ENCODE results near the gene SNTA1.
"Not testable (repeated sequence)": the region's sequence is repeated elsewhere in the genome, so short reads cannot be mapped to it uniquely, and the experiment has no call there.

The SNTA1 gene

DNA sequence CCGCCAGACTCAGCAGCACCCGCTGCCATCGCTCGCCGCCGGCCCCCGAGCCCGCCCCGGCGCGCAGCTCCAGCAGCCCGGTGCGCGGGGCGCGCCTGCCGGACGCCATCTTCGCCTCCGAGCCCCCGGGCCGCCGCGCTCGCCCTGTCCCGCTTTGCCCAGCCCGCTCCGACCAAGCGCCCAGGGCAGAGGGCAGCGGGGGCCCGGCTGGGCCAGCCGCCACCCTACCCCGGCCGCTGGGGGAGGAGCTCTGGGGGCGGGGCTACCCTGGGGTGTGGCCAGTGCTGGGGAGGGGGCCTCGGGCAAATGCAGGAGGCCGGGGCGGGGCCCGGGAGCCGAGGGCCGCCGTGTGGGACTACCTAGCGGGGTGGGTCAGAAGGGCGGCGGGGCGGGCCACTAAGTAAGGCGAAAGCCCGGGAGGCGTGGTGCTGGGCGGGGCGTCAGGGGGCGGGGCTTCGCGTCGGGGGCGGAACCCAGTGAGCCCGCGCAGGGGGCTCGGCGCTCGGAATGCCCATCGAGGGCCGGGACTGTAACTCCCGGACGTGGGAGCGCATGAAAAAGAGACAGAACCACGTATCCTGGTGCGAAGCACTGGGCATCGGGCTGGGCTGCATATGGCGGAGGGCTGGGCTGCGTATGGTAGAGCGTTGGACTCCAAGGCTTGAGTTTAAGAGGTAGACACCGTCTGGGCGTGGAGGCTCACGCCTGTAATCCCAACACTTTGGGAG lies at the start of gene SNTA1:
TSS of gene SNTA1 (minus strand) at position 252 of the 728 bp plus-strand sequence. CDS start at position 109, 143 bp downstream.
- DNase-seq (ENCODE audit: low read depth in 2 of 2) = peak; percentile 78 to 84

GRCh38 chr20:33490934-33491656 lies 47.5 kb upstream of the SNTA1 start:
- DNase-seq (ENCODE audit: low read depth in 2 of 2) = no peak

DNA sequence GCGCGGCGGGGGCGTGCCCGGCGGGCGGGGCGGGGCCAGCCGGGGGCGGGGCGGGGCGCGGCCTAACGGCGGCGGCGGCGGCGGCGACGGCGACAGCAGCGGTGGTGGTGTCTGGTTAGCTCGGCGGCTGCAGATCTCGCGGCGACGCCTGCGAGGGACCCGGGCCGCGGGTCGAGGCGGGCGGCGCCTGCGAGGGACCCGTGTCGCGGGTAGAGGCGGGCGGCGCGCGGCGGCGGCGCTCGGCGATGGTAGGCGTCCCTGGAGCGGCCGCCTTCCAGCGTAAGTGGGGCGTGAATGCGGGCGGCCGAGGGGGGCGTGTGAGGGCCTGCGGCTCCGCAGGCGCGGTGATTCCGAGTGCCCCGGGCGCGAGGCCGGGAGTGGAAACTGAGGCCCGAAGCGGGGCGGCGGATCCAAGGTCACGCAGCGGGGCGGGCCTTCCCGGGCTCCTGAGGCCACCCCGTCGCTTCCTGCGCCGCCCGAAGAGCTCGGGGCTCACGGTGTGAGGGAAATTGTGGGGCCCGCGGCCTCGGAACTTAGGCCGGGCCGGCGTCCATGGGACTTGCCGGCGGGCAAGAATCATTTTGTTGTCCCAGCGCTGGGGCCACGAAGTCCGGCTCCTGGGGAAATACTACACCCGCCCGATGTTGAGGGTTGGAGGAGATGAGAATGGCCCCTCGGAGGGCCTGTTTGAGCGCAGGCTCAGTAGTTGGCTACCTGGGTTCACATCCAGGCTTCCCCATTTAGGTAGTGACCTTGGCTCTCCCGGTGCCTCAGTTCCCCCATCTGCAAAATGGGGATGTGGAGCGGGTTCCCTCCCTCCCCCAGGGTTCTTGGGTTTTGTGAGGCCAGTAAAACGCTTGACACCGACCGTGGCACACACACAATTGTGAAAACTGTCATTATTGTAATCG lies 46.7 kb upstream of the SNTA1 start, which contains the start of gene CBFA2T2:
TSS of gene CBFA2T2 (plus strand) at position 74 of the 911 bp plus-strand sequence. CDS start at position 246, 172 bp downstream.
- no peak for DNase-seq (ENCODE audit: low read depth in 2 of 2)

DNA sequence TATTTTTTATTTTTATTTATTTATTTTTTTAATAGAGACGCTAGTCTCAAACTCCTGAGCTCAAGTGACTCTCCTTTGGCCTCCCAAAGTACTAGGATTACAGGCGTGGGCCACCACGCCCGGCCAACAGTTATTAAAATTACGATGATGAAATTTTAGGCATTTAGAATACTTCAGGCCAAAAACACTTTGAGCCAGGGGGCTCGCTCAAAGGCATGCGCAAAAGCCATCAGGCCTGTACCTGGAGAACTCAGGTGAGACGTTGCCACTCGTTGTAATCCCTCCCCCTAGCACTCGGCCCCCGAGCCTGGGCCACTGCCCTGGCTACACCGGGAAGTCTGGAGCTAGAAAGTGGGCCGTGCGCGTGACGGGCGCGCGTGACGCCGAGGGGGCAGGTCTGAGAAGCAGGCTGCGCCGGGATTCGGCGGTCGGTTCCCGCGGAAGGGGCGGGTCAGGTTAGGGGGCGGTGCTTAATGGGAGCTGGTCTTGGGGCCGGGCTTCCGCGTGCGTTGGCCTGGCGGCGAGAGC lies 46.0 kb upstream of the SNTA1 start:
- DNase-seq (ENCODE audit: low read depth in 2 of 2) = peak; percentile 97 to 98

DNA sequence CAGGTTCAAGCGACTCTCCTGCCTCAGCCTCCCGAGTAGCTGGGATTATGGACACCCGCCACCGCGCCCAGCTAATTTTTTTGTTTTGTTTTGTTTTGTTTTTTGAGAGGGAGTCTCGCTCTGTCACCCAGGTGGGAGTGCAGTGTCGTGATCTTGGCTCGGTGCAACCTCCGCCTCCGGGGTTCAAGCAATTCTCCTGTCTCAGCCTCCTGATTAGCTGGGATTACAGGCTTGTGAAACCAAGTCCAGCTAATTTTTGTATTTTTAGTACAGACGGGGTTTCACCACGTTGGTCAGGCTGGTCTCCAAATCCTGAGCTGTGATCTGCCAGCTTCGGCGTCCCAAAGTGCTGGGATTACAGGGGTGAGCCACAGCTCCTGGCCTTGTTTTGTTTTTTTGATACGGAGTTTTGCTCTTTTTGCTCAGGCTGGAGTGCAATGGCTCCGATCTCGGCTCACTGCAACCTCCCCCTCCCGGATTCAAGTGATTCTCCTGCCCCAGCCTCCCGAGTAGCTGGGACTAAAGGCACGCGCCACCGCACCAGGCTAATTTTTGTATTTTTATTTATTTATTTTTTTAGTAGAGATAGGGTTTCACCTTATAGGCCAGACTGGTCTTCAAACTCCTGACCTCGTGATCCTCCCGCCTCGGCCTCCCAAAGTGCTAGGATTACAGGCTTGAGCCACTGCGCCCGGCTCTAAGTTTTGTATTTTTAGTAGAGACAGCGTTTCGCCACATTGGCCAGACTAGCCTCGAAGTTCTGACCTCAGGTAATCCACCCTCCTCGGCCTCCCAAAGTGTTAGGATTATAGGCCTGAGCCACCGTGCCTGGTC lies 45.3 kb upstream of the SNTA1 start:
- DNase-seq (ENCODE audit: low read depth in 2 of 2) = not testable (repeated sequence)

GRCh38 chr20:33488201-33488600 lies 44.6 kb upstream of the SNTA1 start:
- DNase-seq (ENCODE audit: low read depth in 2 of 2) = no peak

GRCh38 chr20:33483186-33483585 lies 39.6 kb upstream of the SNTA1 start:
- DNase-seq (ENCODE audit: low read depth in 2 of 2) = not testable (repeated sequence)

DNA sequence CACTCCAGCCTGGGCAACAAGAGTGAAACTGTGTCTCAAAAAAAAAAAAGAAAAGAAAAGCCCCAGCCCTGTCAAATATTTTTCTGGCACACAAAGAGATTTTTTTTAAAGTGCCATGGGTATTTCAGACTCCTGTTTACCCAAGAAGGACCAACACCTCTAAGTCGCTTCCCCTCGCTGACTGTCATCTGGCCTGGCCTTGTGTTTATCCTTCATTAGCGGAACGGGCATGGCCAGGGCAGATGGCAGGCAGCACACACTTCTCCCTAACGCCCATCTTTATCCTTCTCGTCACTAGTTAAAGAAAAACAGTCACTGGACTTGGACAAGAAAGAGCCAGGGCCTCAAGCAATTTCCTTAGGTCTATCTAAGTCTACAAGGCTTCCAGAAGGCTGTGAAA lies 39.0 kb upstream of the SNTA1 start:
- DNase-seq (ENCODE audit: low read depth in 2 of 2) = no peak

GRCh38 chr20:33481431-33481941 lies 37.9 kb upstream of the SNTA1 start:
- no peak for DNase-seq (ENCODE audit: low read depth in 2 of 2)

GRCh38 chr20:33480048-33480447 lies 36.5 kb upstream of the SNTA1 start:
- DNase-seq (ENCODE audit: low read depth in 2 of 2) = no peak

- no peak for DNase-seq (ENCODE audit: low read depth in 2 of 2)
These were observed 34.0 kb upstream of the SNTA1 start for GRCh38 chr20:33477386-33478234.

- no peak for DNase-seq (ENCODE audit: low read depth in 2 of 2)
These were observed 32.0 kb upstream of the SNTA1 start for GRCh38 chr20:33475381-33476152.

DNA sequence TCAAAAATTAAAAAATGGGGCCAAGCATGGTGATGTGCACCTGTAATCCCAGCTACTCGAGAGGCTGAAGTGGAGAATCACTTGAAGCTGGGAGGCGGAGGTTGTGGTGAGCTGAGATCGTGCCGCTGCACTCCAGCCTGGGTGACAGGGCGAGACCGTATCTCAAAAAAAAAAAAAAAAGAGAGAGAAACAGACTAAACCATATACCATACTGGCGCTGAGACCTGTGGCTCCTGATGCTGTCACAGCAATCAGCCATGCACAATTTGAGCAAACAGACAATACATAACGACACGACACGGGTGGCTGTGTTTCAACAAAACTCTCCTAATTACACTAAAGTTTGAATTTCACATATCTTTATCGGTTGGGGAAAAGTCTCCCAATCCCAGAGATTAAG lies 31.4 kb upstream of the SNTA1 start:
- no peak for DNase-seq (ENCODE audit: low read depth in 2 of 2)

DNA sequence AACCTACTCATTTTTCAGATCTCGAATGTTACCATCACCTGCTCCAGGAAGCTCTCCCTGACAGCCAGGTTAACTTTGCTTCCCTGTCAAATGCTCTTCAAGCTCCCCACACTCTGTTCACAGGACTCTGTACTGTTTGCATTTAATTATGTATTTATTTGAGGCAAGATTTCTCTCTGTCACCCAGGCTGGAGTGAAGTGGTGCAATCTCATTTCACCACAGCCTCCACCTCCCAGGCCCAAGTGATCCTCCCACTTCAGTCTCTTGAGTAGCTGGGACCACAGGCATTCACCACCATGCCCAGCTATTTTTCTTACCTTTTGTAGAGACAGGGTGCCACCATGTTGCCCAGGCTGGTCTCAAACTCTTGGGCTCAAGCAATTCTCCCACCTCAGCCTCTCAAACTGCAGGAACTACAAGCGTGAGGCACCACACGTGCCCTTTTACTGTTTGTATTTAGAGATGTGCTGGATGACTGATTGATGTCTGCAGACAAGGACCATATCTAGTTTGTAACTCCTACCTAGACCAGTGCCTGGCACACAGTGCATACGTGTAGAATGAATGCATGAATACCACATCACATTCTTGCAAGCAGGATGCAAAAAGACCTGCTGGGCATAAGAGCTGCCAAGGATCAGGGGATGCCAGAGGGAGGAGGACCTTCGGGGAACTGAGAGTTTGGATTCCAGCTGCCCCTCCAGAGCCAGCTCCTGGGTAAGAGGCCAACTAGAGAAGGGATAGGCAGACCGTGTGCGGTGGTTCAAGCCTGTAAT lies 30.7 kb upstream of the SNTA1 start:
- no peak for DNase-seq (ENCODE audit: low read depth in 2 of 2)

- DNase-seq (ENCODE audit: low read depth in 2 of 2) = no peak
These were observed 29.4 kb upstream of the SNTA1 start for GRCh38 chr20:33472868-33473435.

- DNase-seq (ENCODE audit: low read depth in 2 of 2) = no peak
These were observed 27.3 kb upstream of the SNTA1 start for GRCh38 chr20:33470866-33471265.

DNA sequence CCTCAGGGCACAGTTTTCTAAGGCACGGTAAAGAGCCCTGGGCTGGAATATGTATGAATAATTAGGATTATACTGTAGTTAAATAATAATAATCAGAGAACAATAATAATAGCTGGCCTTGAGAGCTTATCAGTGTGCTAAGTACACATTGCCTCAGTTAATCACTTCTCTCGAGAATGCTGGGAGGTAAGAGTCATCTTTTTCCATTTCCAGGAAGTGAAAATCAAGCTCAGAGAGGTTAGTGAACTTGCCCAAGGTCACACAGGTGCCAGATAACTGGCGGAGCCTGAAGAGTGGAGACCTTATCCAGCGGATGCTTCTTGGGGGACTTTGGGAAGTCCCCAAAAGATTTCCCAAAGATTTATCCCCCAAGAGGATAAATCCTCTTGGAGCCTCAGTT lies 26.9 kb upstream of the SNTA1 start:
- DNase-seq (ENCODE audit: low read depth in 2 of 2) = no peak

GRCh38 chr20:33466303-33466646 lies 22.7 kb upstream of the SNTA1 start:
- no peak for DNase-seq (ENCODE audit: low read depth in 2 of 2)
